WI38 (cell line): ENCODE data around the gene ADAMTSL3.
"Not testable (repeated sequence)": the region's sequence is repeated elsewhere in the genome, so short reads cannot be mapped to it uniquely, and the experiment has no call there.

ENCODE experiments used
- H3K4me3 ChIP-seq: 2 replicates; pipeline ENCODE4 v1.5.1; 2011; ENCODE audit warnings: low read depth, mild to moderate bottlenecking, control low read depth, low read length
- CTCF ChIP-seq: IDR thresholded peaks from 2 replicates; pipeline ENCODE4 v1.5.1; 2012; ENCODE audit warnings: low read depth, mild to moderate bottlenecking, control low read depth, low read length

The ADAMTSL3 gene

GRCh38 chr15:83746231-83746630 lies 92.3 kb downstream of the ADAMTSL3 start:
- TF ChIP-seq CTCF: no peak
- no peak overlapping the region for H3K4me3 ChIP-seq

- no peak for TF ChIP-seq CTCF
- no peak overlapping the region for H3K4me3 ChIP-seq
Observed at GRCh38 chr15:83747050-83747717, 93.3 kb downstream of the ADAMTSL3 start.

GRCh38 chr15:83747718-83748110 lies 93.8 kb downstream of the ADAMTSL3 start:
- no peak overlapping the region for H3K4me3 ChIP-seq
- no peak for TF ChIP-seq CTCF

- H3K4me3 ChIP-seq: no peak overlapping the region
- TF ChIP-seq CTCF: no peak
Observed at GRCh38 chr15:83753872-83754493, 100.1 kb downstream of the ADAMTSL3 start.

- H3K4me3 ChIP-seq: not testable (repeated sequence)
Observed at GRCh38 chr15:83757291-83757690, 103.4 kb downstream of the ADAMTSL3 start.

GRCh38 chr15:83762367-83762766 lies 108.4 kb downstream of the ADAMTSL3 start:
- no peak for TF ChIP-seq CTCF
- H3K4me3 ChIP-seq: no peak overlapping the region

GRCh38 chr15:83764201-83764838 lies 110.4 kb downstream of the ADAMTSL3 start:
- H3K4me3 ChIP-seq: no peak overlapping the region
- TF ChIP-seq CTCF: no peak
